NB4 (cell line): Measurements from ENCODE around the gene ASRGL1.

Source experiments
- POLR2A ChIP-seq: IDR thresholded peaks from 2 replicates; pipeline ENCODE4 v1.6.1; 2011; ENCODE audit warnings: mild to moderate bottlenecking; ENCODE audit not compliant: insufficient read length; ENCODE audit errors: extremely low read depth
- TF ChIP-seq, protein P1 (sequence below): IDR thresholded peaks from one replicate; pipeline ENCODE4 v1.5.1; 2012; ENCODE audit warnings: low read depth, low read length

DNA sequence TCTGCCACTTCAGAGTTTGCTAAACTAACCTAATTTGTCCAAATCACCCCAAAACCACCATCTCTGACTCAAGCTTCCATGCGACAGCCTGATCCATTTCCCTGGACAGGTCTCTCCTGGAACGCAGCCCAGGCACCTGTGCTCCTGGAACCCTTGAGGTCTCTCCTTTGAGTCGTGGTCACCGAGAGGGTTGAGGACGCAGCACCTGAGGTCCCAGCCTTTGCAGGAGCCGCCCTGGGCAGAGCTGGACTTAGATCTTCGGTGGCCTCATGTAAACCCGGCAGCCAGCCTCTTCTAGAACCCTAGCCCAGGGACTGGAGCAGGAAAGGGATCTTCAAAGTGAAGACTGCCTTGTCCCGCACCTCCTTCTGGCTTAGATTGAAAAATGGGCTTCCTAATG is 37.6 kb downstream of the ASRGL1 start:
- TF ChIP-seq, protein P1, sequence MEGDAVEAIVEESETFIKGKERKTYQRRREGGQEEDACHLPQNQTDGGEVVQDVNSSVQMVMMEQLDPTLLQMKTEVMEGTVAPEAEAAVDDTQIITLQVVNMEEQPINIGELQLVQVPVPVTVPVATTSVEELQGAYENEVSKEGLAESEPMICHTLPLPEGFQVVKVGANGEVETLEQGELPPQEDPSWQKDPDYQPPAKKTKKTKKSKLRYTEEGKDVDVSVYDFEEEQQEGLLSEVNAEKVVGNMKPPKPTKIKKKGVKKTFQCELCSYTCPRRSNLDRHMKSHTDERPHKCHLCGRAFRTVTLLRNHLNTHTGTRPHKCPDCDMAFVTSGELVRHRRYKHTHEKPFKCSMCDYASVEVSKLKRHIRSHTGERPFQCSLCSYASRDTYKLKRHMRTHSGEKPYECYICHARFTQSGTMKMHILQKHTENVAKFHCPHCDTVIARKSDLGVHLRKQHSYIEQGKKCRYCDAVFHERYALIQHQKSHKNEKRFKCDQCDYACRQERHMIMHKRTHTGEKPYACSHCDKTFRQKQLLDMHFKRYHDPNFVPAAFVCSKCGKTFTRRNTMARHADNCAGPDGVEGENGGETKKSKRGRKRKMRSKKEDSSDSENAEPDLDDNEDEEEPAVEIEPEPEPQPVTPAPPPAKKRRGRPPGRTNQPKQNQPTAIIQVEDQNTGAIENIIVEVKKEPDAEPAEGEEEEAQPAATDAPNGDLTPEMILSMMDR = no peak
- TF ChIP-seq POLR2A = no peak
